Melanocyte of skin (primary cell): ENCODE data around the gene ACBD6. TPM values are rescaled to one million over a fixed set of nuclear protein-coding genes. Genes with fewer than 3 reads are reported as not detected.

ENCODE experiments used
- small RNA-seq, 2 donors: library from RNA; depleted of rRNA; stranded (forward); fragments of <200 nt; gene quantifications; one replicate each; pipeline ENCODE3, GENCODE V24; 2012
- total RNA-seq, 2 donors: library from RNA; depleted of rRNA; stranded (reverse); fragments of >200 nt; gene quantifications; 2 replicates each; pipeline ENCODE4 v1.2.3, GENCODE V29; 2012

Gene ACBD6, protein sequence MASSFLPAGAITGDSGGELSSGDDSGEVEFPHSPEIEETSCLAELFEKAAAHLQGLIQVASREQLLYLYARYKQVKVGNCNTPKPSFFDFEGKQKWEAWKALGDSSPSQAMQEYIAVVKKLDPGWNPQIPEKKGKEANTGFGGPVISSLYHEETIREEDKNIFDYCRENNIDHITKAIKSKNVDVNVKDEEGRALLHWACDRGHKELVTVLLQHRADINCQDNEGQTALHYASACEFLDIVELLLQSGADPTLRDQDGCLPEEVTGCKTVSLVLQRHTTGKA
- 10 to 100 TPM; 37.2 to 51.3 TPM for total RNA-seq

GRCh38 chr1:180502361-180503279 lies at the start of gene ACBD6:
Gene ACBD6, minus strand, starts transcription at chr1:180502577. Its CDS starts 311 bp downstream, at chr1:180502266.

Small RNA genes lying within 50 kb of the gene (small RNA-seq; reads per million reads assigned to genes)
- 0 to 0.29 reads per million in 2 donors for gene MIR3121
- 0 reads per million in 2 donors for gene RF00019

Other genes with a start within 250 kb of the ACBD6 start
- gene OVAAL, start 56.4 kb upstream of the ACBD6 start, total RNA-seq, result not detected
- 10 to 100 TPM; 15.5 to 24.6 TPM for gene XPR1, start 129.4 kb upstream of the ACBD6 start, total RNA-seq